B cell (primary cell): Measurements from ENCODE around the gene DLD. TPM values are rescaled to one million over a fixed set of nuclear protein-coding genes. Genes with fewer than 3 reads are reported as not detected.
"Not testable (repeated sequence)": the region's sequence is repeated elsewhere in the genome, so short reads cannot be mapped to it uniquely, and the experiment has no call there.

Experiments used
- ATAC-seq: fragments of 200-7000 bp; cut with Tn5 transposase; one replicate; pipeline ENCODE4 v1.10.0; 2021; ENCODE audit warnings: low read depth, mild to moderate bottlenecking, moderate number of reproducible peaks, moderate library complexity
- CTCF ChIA-PET: fragments of 350-600 bp; sonication (Branson Sonifier 250); formaldehyde crosslinking; loops from one replicate; lab custom pipeline; 2021; ENCODE audit warnings: antibody characterized with exemption, inconsistent platforms; lab: Charles Lee
- POLR2A ChIA-PET: fragments of 350-600 bp; sonication (Branson Sonifier 250); formaldehyde crosslinking; loops from one replicate; lab custom pipeline; 2021; ENCODE audit warnings: antibody characterized with exemption; lab: Charles Lee
- DNase-seq: peaks from one replicate; pipeline ENCODE4 v3.0.0; 2013
- H2AFZ ChIP-seq: 2 replicates; pipeline ENCODE4 v1.6.1; 2012; ENCODE audit warnings: mild to moderate bottlenecking, low read depth, low read length; ENCODE audit not compliant: insufficient read depth, poor library complexity, severe bottlenecking
- H3K27ac ChIP-seq, 2 donors: 1 replicate in 1 of 2; 2 replicates in 1 of 2; pipeline ENCODE4 v1.5.1; 2012 to 2013; ENCODE audit warnings: low read length in 2 of 2, mild to moderate bottlenecking in 2 of 2, moderate library complexity in 1 of 2
- H3K27me3 ChIP-seq, 4 experiments: fragments of 200-600 bp in 1 of 4; sonication (generic) in 1 of 4; replicated peaks in 1 of 4; 1 replicate in 2 of 4; 2 replicates in 2 of 4; pipeline versions ENCODE4 v1.6.1 to v1.7.0; 2013 to 2016; ENCODE audit warnings: low read length in 3 of 4, mild to moderate bottlenecking in 2 of 4, mixed read lengths in 1 of 4, moderate library complexity in 1 of 4; ENCODE audit not compliant: insufficient read depth in 4 of 4, control insufficient read depth in 3 of 4; ENCODE audit errors: control extremely low read depth in 1 of 4
- H3K36me3 ChIP-seq, 2 experiments: replicated peaks in 1 of 2; 1 replicate in 1 of 2; 2 replicates in 1 of 2; pipeline versions ENCODE4 v1.6.1 to v1.7.1; 2013; ENCODE audit warnings: low read length in 1 of 2; ENCODE audit not compliant: insufficient read depth in 2 of 2, control insufficient read depth in 1 of 2; ENCODE audit errors: control extremely low read depth in 1 of 2, extremely low read depth in 1 of 2
- H3K4me1 ChIP-seq, 2 donors: fragments of 200-600 bp in 1 of 2; sonication (generic) in 1 of 2; 1 replicate in 1 of 2; 2 replicates in 1 of 2; pipeline versions ENCODE4 v1.5.1 to v1.6.1; 2013 to 2017; ENCODE audit warnings: low read length in 2 of 2; ENCODE audit not compliant: control insufficient read depth in 2 of 2, insufficient read depth in 2 of 2
- H3K4me2 ChIP-seq: replicated peaks from 2 replicates; pipeline ENCODE3; 2012; ENCODE audit warnings: mild to moderate bottlenecking, low read depth, low read length; ENCODE audit not compliant: poor library complexity, severe bottlenecking
- H3K4me3 ChIP-seq, 5 experiments: fragments of 200-600 bp in 1 of 5; sonication (generic) in 1 of 5; 1 replicate in 3 of 5; 2 replicates in 2 of 5; pipeline versions ENCODE4 v1.5.1 to v1.7.0; 2011 to 2016; ENCODE audit warnings: low read length in 4 of 5, mild to moderate bottlenecking in 4 of 5, low read depth in 2 of 5, control low read depth in 1 of 5, moderate library complexity in 1 of 5; ENCODE audit not compliant: insufficient read depth in 1 of 5; ENCODE audit errors: control extremely low read depth in 1 of 5, extremely low read depth in 1 of 5
- H3K79me2 ChIP-seq: fragments of 200-600 bp; sonication (generic); one replicate; pipeline ENCODE4 v1.6.0; 2016; ENCODE audit warnings: low read length; ENCODE audit not compliant: control insufficient read depth, insufficient read depth
- H3K9ac ChIP-seq: fragments of 200-600 bp; sonication (generic); 2 replicates; pipeline ENCODE4 v1.6.1; 2017; ENCODE audit warnings: mild to moderate bottlenecking, low read length, moderate library complexity
- H3K9me3 ChIP-seq, 3 donors: one replicate each; pipeline versions ENCODE4 v1.6.1 to v1.7.1; 2013; ENCODE audit warnings: low read length in 2 of 3; ENCODE audit not compliant: control insufficient read depth in 2 of 3, insufficient read depth in 1 of 3; ENCODE audit errors: control extremely low read depth in 1 of 3
- H4K20me1 ChIP-seq: 2 replicates; pipeline ENCODE4 v1.6.0; 2012; ENCODE audit warnings: mild to moderate bottlenecking, low read length; ENCODE audit not compliant: insufficient read depth, control insufficient read depth, poor library complexity, severe bottlenecking
- H3K27ac Mint-ChIP-seq: one replicate; pipeline ENCODE4 v1.8.0; 2021; ENCODE audit warnings: mixed read lengths
- H3K27me3 Mint-ChIP-seq: one replicate; pipeline ENCODE4 v1.8.0; 2021; ENCODE audit warnings: mixed read lengths
- H3K4me1 Mint-ChIP-seq: one replicate; pipeline ENCODE4 v1.8.0; 2021; ENCODE audit warnings: mixed read lengths
- H3K4me3 Mint-ChIP-seq: one replicate; pipeline ENCODE4 v1.8.0; 2021; ENCODE audit warnings: mixed read lengths
- H3K9me3 Mint-ChIP-seq: one replicate; pipeline ENCODE4 v1.8.0; 2022; ENCODE audit warnings: mixed read lengths; ENCODE audit not compliant: insufficient read depth
- CTCF ChIP-seq: fragments of 200-600 bp; IDR thresholded peaks from one replicate; pipeline ENCODE4 v1.8.0; 2022; ENCODE audit warnings: antibody characterized with exemption, mild to moderate bottlenecking
- EZH2 ChIP-seq: IDR thresholded peaks from 2 replicates; pipeline ENCODE4 v1.6.1; 2012; ENCODE audit warnings: borderline replicate concordance, low read depth, mild to moderate bottlenecking, moderate library complexity, low read length; ENCODE audit not compliant: insufficient read depth, poor library complexity, severe bottlenecking
- WGBS: methylation state at CpG from one replicate; pipeline ENCODE4 v1.1.5; 2013; ENCODE audit warnings: missing lambda C conversion rate; ENCODE audit not compliant: insufficient coverage; 5-methylcytosine and 5-hydroxymethylcytosine counted together
- intact Hi-C: fragments of 100-400 bp; cut with micrococcal nuclease; formaldehyde crosslinking; loops from one replicate; pipeline ENCODE4 v1.10.0; 2022
- polyA plus RNA-seq: library from polyadenylated mRNA; depleted of rRNA; stranded (reverse); fragments of >200 nt; gene quantifications from 2 replicates; pipeline ENCODE4 v1.2.3, GENCODE V29; 2012
- total RNA-seq, 2 donors: library from RNA; stranded (reverse); fragments of 120-200 nt in 1 of 2; gene quantifications; 1 replicate in 1 of 2; 2 replicates in 1 of 2; pipeline versions ENCODE4 v1.2.3 to v1.2.4, GENCODE V29; 2013 to 2022

The DLD gene
- total and polyA plus RNA-seq, 2 donors (not counting 1 experiment from before 2014, with no cell fraction given) = 26.7 to 47.9 TPM

- DNase-seq (peak; percentile 20), ATAC-seq (no peak)
- peak overlapping the region; percentile 90 for H3K9ac ChIP-seq
- Mint-ChIP-seq H3K9me3 (no peaks in the 10 kb centered on the region), H3K4me1 (peaks cover 51% of the 10 kb centered on the region), H3K27ac (peak overlapping the region; percentile 97), H3K4me3 (peak overlapping the region; percentile 99), H3K27me3 (no peaks in the 10 kb centered on the region)
- no peaks in the 10 kb centered on the region for H3K27me3 ChIP-seq
- H3K4me3 ChIP-seq = peak overlapping the region; percentile 72 to 86 (median 83)
- 15% methylated on average over 5 of the region's 9 CpGs for WGBS
- peaks cover 16% of the 10 kb centered on the region for H4K20me1 ChIP-seq
- ChIA-PET CTCF (interaction anchor here (1.0 to 4.5 kb wide), 3 partner anchors 12 to 17 kb away, joined by 3 to 36 read pairs (median 20); no protein-coding TSS in a partner anchor), POLR2A (no interaction called here)
- H3K4me2 ChIP-seq = peak overlapping the region; percentile 87
- H3K4me1 ChIP-seq = peaks cover 9 to 28% of the 10 kb centered on the region in 2 donors
- H3K36me3 ChIP-seq = peaks cover 13 to 23% of the 10 kb centered on the region in 2 experiments
- TF ChIP-seq EZH2 = no peak
- TF ChIP-seq CTCF = no peak
- peaks cover 63% of the 10 kb centered on the region for H3K79me2 ChIP-seq
- peak overlapping the region; percentile 91 to 97 for H3K27ac ChIP-seq
- H3K9me3 ChIP-seq = no peaks in the 10 kb centered on the region
- intact Hi-C loops = loop anchor here (1.0 to 10.0 kb wide), 7 partner anchors 148 to 1293 kb away; partner anchors contain the start of genes COG5, DNAJB9, DUS4L and HBP1
- peak overlapping the region; percentile 98 for H2AFZ ChIP-seq
Measured at GRCh38 chr7:107891636-107892366, 818 bp downstream of the DLD start.

- intact Hi-C loops = loop anchor here (10.0 kb wide), 3 partner anchors 328 to 848 kb away; partner anchors contain the start of genes COG5, DNAJB9, DUS4L and PRKAR2B
- H3K9me3 Mint-ChIP-seq, H3K27me3 ChIP-seq, POLR2A ChIA-PET, H3K9me3 ChIP-seq, H3K27me3 Mint-ChIP-seq, ATAC-seq, H3K27ac Mint-ChIP-seq, DNase-seq: not testable (repeated sequence)
- peak overlapping the region; percentile 98 for H2AFZ ChIP-seq
- H3K36me3 ChIP-seq = peaks cover 13 to 26% of the 10 kb centered on the region in 2 experiments
- H3K9ac ChIP-seq = peak overlapping the region; percentile 90
- peaks cover 9 to 28% of the 10 kb centered on the region in 2 donors for H3K4me1 ChIP-seq
- H4K20me1 ChIP-seq = peaks cover 21% of the 10 kb centered on the region
- WGBS = 97% methylated on average over 5 of the region's 8 CpGs
- H3K79me2 ChIP-seq = peaks cover 68% of the 10 kb centered on the region
- peak overlapping the region; percentile 87 for H3K4me2 ChIP-seq
- Mint-ChIP-seq H3K4me3 (peak overlapping the region; percentile 99), H3K4me1 (peaks cover 55% of the 10 kb centered on the region)
- CTCF ChIA-PET = interaction anchor here (1.0 to 4.5 kb wide), 2 partner anchors 13 to 18 kb away, joined by 3 to 36 read pairs; no protein-coding TSS in a partner anchor
- peak overlapping the region in 1 of 2 donors; percentile 97 for H3K27ac ChIP-seq
- peak overlapping the region in 2 of 5 experiments; percentile 72 to 83 for H3K4me3 ChIP-seq
Measured at GRCh38 chr7:107892367-107892741, 1.4 kb downstream of the DLD start.
